HepG2 (cell line): ENCODE results near the gene DNAJC30. TPM values are rescaled to one million over a fixed set of nuclear protein-coding genes. Genes with fewer than 3 reads are reported as not detected.

Experiments used
- ATAC-seq: fragments of 200-7000 bp; cut with Tn5 transposase; 3 replicates; pipeline ENCODE4 v1.9.1; 2020; ENCODE audit warnings: mild to moderate bottlenecking, moderate library complexity
- BruUV-seq: library from RNA; stranded (reverse); fragments of 400-500 nt; replicated peaks from 2 replicates; lab custom pipeline; 2021; lab: Mats Ljungman, UMichigan
- CTCF ChIA-PET: fragments of 300-600 bp; formaldehyde crosslinking; extraction: SDS; loops from one replicate; lab custom pipeline; 2021; ENCODE audit warnings: low total read pairs, inconsistent platforms, low intra/inter-chr PET ratio; lab: Yijun Ruan, JAX
- POLR2A ChIA-PET: fragments of 350-600 bp; sonication (Branson Sonifier 250); formaldehyde crosslinking; loops from one replicate; lab custom pipeline; 2020; ENCODE audit warnings: antibody characterized with exemption, inconsistent platforms; lab: Yijun Ruan, JAX
- DNase-seq: peaks from one replicate; pipeline ENCODE4 v3.0.0-alpha.2; 2015; ENCODE audit warnings: low spot score
- FAIRE-seq: peaks from 3 replicates; lab custom pipeline; 2011; peaks lifted over from hg19 to GRCh38; lab: Jason Lieb, UNC
- H2AFZ ChIP-seq: one replicate; pipeline ENCODE4 v1.6.1; 2011; ENCODE audit warnings: low read length, inconsistent platforms
- H3K27ac ChIP-seq: fragments of 300-600 bp; 3 replicates; pipeline ENCODE4 v1.8.0; 2011; ENCODE audit warnings: mixed run types, mild to moderate bottlenecking, mixed read lengths, low read length, inconsistent platforms; ENCODE audit not compliant: insufficient read depth; ENCODE audit errors: extremely low read length
- H3K27me3 ChIP-seq, 2 experiments: fragments of 200-600 bp in 1 of 2; 2 replicates in 1 of 2; 3 replicates in 1 of 2; pipeline versions ENCODE4 v1.6.0 to v1.8.0; 2011; ENCODE audit warnings: low read length in 2 of 2, mild to moderate bottlenecking in 2 of 2, moderate library complexity in 2 of 2, inconsistent platforms in 1 of 2; ENCODE audit not compliant: insufficient read depth in 2 of 2, control insufficient read depth in 1 of 2
- H3K36me3 ChIP-seq, 2 experiments: fragments of 200-600 bp in 1 of 2; replicated peaks in 1 of 2; 2 replicates in 1 of 2; 3 replicates in 1 of 2; pipeline versions ENCODE4 v1.5.1 to v1.8.0; 2011; ENCODE audit warnings: low read length in 2 of 2, inconsistent platforms in 1 of 2; ENCODE audit not compliant: insufficient read depth in 2 of 2, control insufficient read depth in 1 of 2
- H3K4me1 ChIP-seq: 2 replicates; pipeline ENCODE4 v1.5.1; 2012; ENCODE audit warnings: low read length, inconsistent platforms; ENCODE audit not compliant: insufficient read depth
- H3K4me2 ChIP-seq: 2 replicates; pipeline ENCODE4 v1.6.0; 2011; ENCODE audit warnings: low read depth, low read length, inconsistent platforms
- H3K4me3 ChIP-seq, 3 experiments: fragments of 200-600 bp in 1 of 3; sonication (generic), shearing (Covaris generic) in 1 of 3; replicated peaks in 1 of 3; 2 replicates each; pipeline ENCODE4 v1.5.1; 2011 to 2016; ENCODE audit warnings: low read length in 3 of 3, inconsistent platforms in 2 of 3, low read depth in 2 of 3, mild to moderate bottlenecking in 2 of 3, control low read depth in 1 of 3, mixed read lengths in 1 of 3; ENCODE audit not compliant: insufficient read depth in 1 of 3
- H3K79me2 ChIP-seq: one replicate; pipeline ENCODE4 v1.6.1; 2011; ENCODE audit warnings: low read length, inconsistent platforms; ENCODE audit not compliant: insufficient read depth
- H3K9ac ChIP-seq: 2 replicates; pipeline ENCODE4 v1.6.0; 2011; ENCODE audit warnings: mild to moderate bottlenecking, low read depth, low read length, inconsistent platforms; ENCODE audit not compliant: insufficient read depth
- H3K9me3 ChIP-seq: 2 replicates; pipeline ENCODE4 v1.5.1; 2012; ENCODE audit warnings: mild to moderate bottlenecking, low read length
- H4K20me1 ChIP-seq: 2 replicates; pipeline ENCODE4 v1.6.0; 2011; ENCODE audit warnings: inconsistent platforms, mild to moderate bottlenecking, low read length, moderate library complexity; ENCODE audit not compliant: insufficient read depth
- HDAC1 ChIP-seq: sonication (generic); formaldehyde crosslinking; IDR thresholded peaks from 2 replicates; pipeline ENCODE4 v1.5.1; 2020; ENCODE audit warnings: mild to moderate bottlenecking, missing genetic modification reagents
- ZNF350 ChIP-seq: sonication (generic); formaldehyde crosslinking; IDR thresholded peaks from 2 replicates; pipeline ENCODE4 v1.4.0; 2020; ENCODE audit warnings: mild to moderate bottlenecking, low read depth, missing genetic modification reagents, borderline replicate concordance
- ZNF512 ChIP-seq: sonication (generic); formaldehyde crosslinking; IDR thresholded peaks from 2 replicates; pipeline ENCODE4 v1.4.0; 2020; ENCODE audit warnings: mild to moderate bottlenecking, missing genetic modification reagents
- WGBS: methylation state at CpG from one replicate; pipeline ENCODE4 v1.1.6; 2017; ENCODE audit warnings: low lambda C conversion rate; 5-methylcytosine and 5-hydroxymethylcytosine counted together
- in situ Hi-C: cut with HindIII; loops from 2 replicates; pipeline ENCODE4 v1.10.0; 2017; ENCODE audit warnings: low pct_unique_long_range_greater_than_20kb; ENCODE audit not compliant: extremely low pct_ligation_motif_present
- intact Hi-C: fragments of 100-400 bp; cut with micrococcal nuclease; formaldehyde crosslinking; loops from one replicate; pipeline ENCODE4 v1.10.0; 2022; ENCODE audit not compliant: unreplicated experiment
- polyA plus RNA-seq, 8 experiments: library from polyadenylated mRNA; depleted of rRNA in 3 of 8; stranded (reverse) in 7 of 8; unstranded in 1 of 8; fragments of >200 nt; fragmentation: Illumina TruSeq in 4 of 8; extraction: Trizol in 4 of 8; gene quantifications; 2 replicates each; pipeline versions ENCODE4 v1.2.1 to v1.2.3, GENCODE V29; 2011 to 2016; ENCODE audit warnings: low read depth in 4 of 8, missing spikeins in 1 of 8, mixed read lengths in 1 of 8; ENCODE audit not compliant: insufficient read depth in 1 of 8
- total RNA-seq, 5 experiments: library from RNA; depleted of rRNA; stranded (reverse); fragments of >200 nt; fragmentation: Illumina TruSeq; extraction: Trizol; gene quantifications; 2 replicates each; pipeline ENCODE4 v1.2.3, GENCODE V29; 2016; ENCODE audit warnings: low read depth in 1 of 5

DNAJC30 gene
- total and polyA plus RNA-seq, 2 of the 13 experiments (the other 11 are each of a cell fraction or from before 2014, with no cell fraction given): 3.3 to 3.8 TPM

GRCh38 chr7:73648593-73649332, 34.5 kb downstream of the DNAJC30 start:
- peak overlapping the region in 1 of 3 experiments; percentile 73; a peak in 4 of 6 replicates for H3K4me3 ChIP-seq

More at GRCh38 chr7:73648593-73649332, 34.5 kb downstream of the DNAJC30 start:
- in situ Hi-C loops: no loop called here
- ATAC-seq: no peak
- no peaks in the 10 kb centered on the region for H3K79me2 ChIP-seq
- TF ChIP-seq ZNF512 (CRISPR knock-in tag) (peak; percentile 90), HDAC1 (CRISPR knock-in tag) (no peak), ZNF350 (no peak)
- TF ChIP-seq, all 625 proteins: peak for 1
- Histone ChIP-seq H3K4me1 (peaks cover 82% of the 10 kb centered on the region), H3K9ac (peak overlapping the region; percentile 66; the same call in 1 of the 2 replicates), H3K36me3 (no peaks in the 10 kb centered on the region), H3K27me3 (peaks cover 3 to 12% of the 10 kb centered on the region in 2 experiments; a peak in 3 of 5 replicates), H3K9me3 (no peaks in the 10 kb centered on the region), H2AFZ (no peak overlapping the region), H3K27ac (no peak overlapping the region), H4K20me1 (no peaks in the 10 kb centered on the region), H3K4me2 (peak overlapping the region; percentile 81)
- POLR2A ChIA-PET: no interaction called here
- FAIRE-seq (no peak), DNase-seq (no peak)
- 6% methylated on average over 1 of the region's 1 CpG for WGBS
- intact Hi-C loops: no loop called here
- CTCF ChIA-PET: interaction anchor here (0.7 kb wide), 1 partner anchor 86 kb away, joined by 3 read pairs; no protein-coding TSS in a partner anchor
- no TSS peak for BruUV-seq
